ENCODE results near the gene WDR27. TPM values are rescaled to one million over a fixed set of nuclear protein-coding genes. Genes with fewer than 3 reads are reported as not detected.

The WDR27 gene
- total RNA-seq, 1 donor from 2014 or later: 59.0 TPM

GRCh38 chr6:169626169-169626568 is 75.7 kb downstream of the WDR27 start:
- no peaks in the 10 kb centered on the region for H3K9me3 Mint-ChIP-seq (ENCODE audit: unreplicated experiment)
- peaks cover 20% of the 10 kb centered on the region for H3K36me3 Mint-ChIP-seq (ENCODE audit: low read depth, unreplicated experiment)
- peaks cover 6% of the 10 kb centered on the region for H3K27me3 Mint-ChIP-seq (ENCODE audit: unreplicated experiment)
- H3K27ac Mint-ChIP-seq (ENCODE audit: unreplicated experiment): no peak overlapping the region
- TF ChIP-seq CTCF (IDR thresholded peaks at IDR 0.05; ENCODE audit: unreplicated experiment): no peak
- no peaks in the 10 kb centered on the region for H3K4me1 Mint-ChIP-seq (ENCODE audit: unreplicated experiment)
- no peak overlapping the region for H3K4me3 Mint-ChIP-seq (ENCODE audit: unreplicated experiment)
- no peak for DNase-seq (ENCODE audit: low spot score)

- H3K27me3 Mint-ChIP-seq (ENCODE audit: unreplicated experiment): peaks cover 6% of the 10 kb centered on the region
- H3K4me3 Mint-ChIP-seq (ENCODE audit: unreplicated experiment): no peak overlapping the region
- H3K4me1 Mint-ChIP-seq (ENCODE audit: unreplicated experiment): peaks cover 5% of the 10 kb centered on the region
- DNase-seq (ENCODE audit: low spot score): no peak
- peaks cover 20% of the 10 kb centered on the region for H3K36me3 Mint-ChIP-seq (ENCODE audit: low read depth, unreplicated experiment)
- H3K27ac Mint-ChIP-seq (ENCODE audit: unreplicated experiment): no peak overlapping the region
- H3K9me3 Mint-ChIP-seq (ENCODE audit: unreplicated experiment): no peaks in the 10 kb centered on the region
- no peak for TF ChIP-seq CTCF (IDR thresholded peaks at IDR 0.05; ENCODE audit: unreplicated experiment)
Measured at GRCh38 chr6:169625376-169625775, 76.5 kb downstream of the WDR27 start.

GRCh38 chr6:169624785-169625184 is 77.0 kb downstream of the WDR27 start:
- Mint-ChIP-seq H3K9me3 (ENCODE audit: unreplicated experiment) (no peaks in the 10 kb centered on the region), H3K4me3 (ENCODE audit: unreplicated experiment) (no peak overlapping the region), H3K36me3 (ENCODE audit: low read depth, unreplicated experiment) (peaks cover 20% of the 10 kb centered on the region), H3K27me3 (ENCODE audit: unreplicated experiment) (peaks cover 6% of the 10 kb centered on the region), H3K4me1 (ENCODE audit: unreplicated experiment) (peaks cover 11% of the 10 kb centered on the region), H3K27ac (ENCODE audit: unreplicated experiment) (peak overlapping the region; percentile 48)
- no peak for DNase-seq (ENCODE audit: low spot score)
- no peak for TF ChIP-seq CTCF (IDR thresholded peaks at IDR 0.05; ENCODE audit: unreplicated experiment)

- H3K27ac Mint-ChIP-seq (ENCODE audit: unreplicated experiment): no peak overlapping the region
- H3K4me3 Mint-ChIP-seq (ENCODE audit: unreplicated experiment): peak overlapping the region; percentile 42
- no peak for DNase-seq (ENCODE audit: low spot score)
- H3K4me1 Mint-ChIP-seq (ENCODE audit: unreplicated experiment): peaks cover 19% of the 10 kb centered on the region
- H3K9me3 Mint-ChIP-seq (ENCODE audit: unreplicated experiment): no peaks in the 10 kb centered on the region
- no peak for TF ChIP-seq CTCF (IDR thresholded peaks at IDR 0.05; ENCODE audit: unreplicated experiment)
- peaks cover 20% of the 10 kb centered on the region for H3K36me3 Mint-ChIP-seq (ENCODE audit: low read depth, unreplicated experiment)
- peaks cover 6% of the 10 kb centered on the region for H3K27me3 Mint-ChIP-seq (ENCODE audit: unreplicated experiment)
Measured at GRCh38 chr6:169623975-169624374, 77.9 kb downstream of the WDR27 start.

GRCh38 chr6:169623343-169623742 is 78.5 kb downstream of the WDR27 start:
- no peak for DNase-seq (ENCODE audit: low spot score)
- Mint-ChIP-seq H3K4me3 (ENCODE audit: unreplicated experiment) (no peak overlapping the region), H3K4me1 (ENCODE audit: unreplicated experiment) (peaks cover 20% of the 10 kb centered on the region), H3K27me3 (ENCODE audit: unreplicated experiment) (peaks cover 6% of the 10 kb centered on the region), H3K36me3 (ENCODE audit: low read depth, unreplicated experiment) (peaks cover 20% of the 10 kb centered on the region), H3K27ac (ENCODE audit: unreplicated experiment) (no peak overlapping the region), H3K9me3 (ENCODE audit: unreplicated experiment) (no peaks in the 10 kb centered on the region)
- TF ChIP-seq CTCF (IDR thresholded peaks at IDR 0.05; ENCODE audit: unreplicated experiment): no peak
